Fibroblast of the aortic adventitia (primary cell): ENCODE data around the gene GAS7. TPM values are rescaled to one million over a fixed set of nuclear protein-coding genes. Genes with fewer than 3 reads are reported as not detected.

Experiments
- DNase-seq: peaks from one replicate; pipeline ENCODE4 v3.0.0-alpha.2; 2010; ENCODE audit warnings: low read depth
- H3K4me3 ChIP-seq: 2 replicates; pipeline ENCODE4 v1.5.1; 2011; ENCODE audit warnings: low read depth, mild to moderate bottlenecking, control low read depth, low read length, moderate library complexity
- CTCF ChIP-seq: IDR thresholded peaks from 2 replicates; pipeline ENCODE4 v1.5.1; 2011; ENCODE audit warnings: mild to moderate bottlenecking, low read length, control low read depth, inconsistent platforms; ENCODE audit not compliant: insufficient read depth
- total RNA-seq: library from RNA; depleted of rRNA; stranded (reverse); fragments of >200 nt; gene quantifications from 2 replicates; pipeline ENCODE4 v1.2.3, GENCODE V29; 2012; ENCODE audit warnings: low replicate concordance

Gene GAS7
- total RNA-seq, 1 donor: 7.0 TPM

DNA sequence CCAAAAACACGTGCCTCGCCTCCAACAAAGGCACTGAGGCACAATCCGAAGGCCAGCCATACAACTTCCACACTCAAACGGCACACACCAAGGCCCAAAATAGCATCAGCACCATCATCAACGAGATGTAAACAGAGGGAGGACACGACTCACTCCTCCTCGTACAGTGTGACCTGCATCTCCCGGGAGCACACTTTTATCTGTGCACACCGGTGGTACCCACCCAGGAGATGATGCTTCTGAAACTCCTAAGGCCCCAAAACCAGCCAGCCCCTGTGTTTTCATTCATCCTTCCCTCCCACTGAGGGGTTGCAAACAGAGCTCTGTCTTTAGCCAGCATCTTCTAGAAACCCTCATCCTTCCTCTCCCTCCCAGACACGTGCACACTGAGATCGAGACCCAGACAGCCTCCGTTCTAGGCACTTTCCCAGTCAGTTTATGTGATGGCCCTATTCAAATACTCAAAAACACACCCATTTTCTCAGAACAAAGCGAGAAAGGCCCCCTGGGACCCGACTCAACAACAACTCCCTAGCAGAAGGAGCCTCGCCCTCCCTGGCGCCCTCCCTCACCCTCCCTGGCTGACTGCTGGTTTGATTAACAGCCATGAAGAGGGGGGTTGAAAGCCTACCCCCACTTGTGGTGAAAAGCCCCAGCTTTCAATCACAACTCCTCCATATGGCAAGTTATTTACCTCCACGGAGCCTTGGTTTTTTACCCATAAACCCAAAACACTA is 76.3 kb downstream of the GAS7 start:
- no peak for TF ChIP-seq CTCF
- peak; percentile 45 for DNase-seq
- no peak overlapping the region for H3K4me3 ChIP-seq

GRCh38 chr17:10120749-10121148 is 77.7 kb downstream of the GAS7 start:
- H3K4me3 ChIP-seq: no peak overlapping the region
- no peak for TF ChIP-seq CTCF
- DNase-seq: no peak

DNA sequence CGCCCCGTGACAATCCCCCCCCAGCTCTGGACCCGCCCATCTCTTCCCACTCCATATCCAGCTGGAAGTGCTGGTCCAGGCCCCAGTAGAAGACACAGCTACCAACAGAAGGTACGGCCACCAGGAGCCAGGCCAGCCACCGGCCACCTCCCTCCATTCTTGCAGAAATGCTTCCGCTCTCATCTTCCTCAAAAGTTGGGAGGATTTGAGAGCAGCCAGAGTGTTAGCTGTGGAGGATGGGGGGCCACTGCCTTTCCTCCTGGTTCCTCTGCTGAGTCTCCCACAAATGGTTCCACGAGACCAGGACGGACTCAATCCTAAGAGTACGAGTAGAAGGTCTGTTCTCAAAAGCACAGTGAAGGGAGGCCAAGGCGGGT is 78.3 kb downstream of the GAS7 start:
- TF ChIP-seq CTCF: no peak
- no peak overlapping the region for H3K4me3 ChIP-seq
- no peak for DNase-seq

GRCh38 chr17:10119203-10120108 is 79.0 kb downstream of the GAS7 start:
- TF ChIP-seq CTCF: no peak
- no peak for DNase-seq
- no peak overlapping the region for H3K4me3 ChIP-seq

DNA sequence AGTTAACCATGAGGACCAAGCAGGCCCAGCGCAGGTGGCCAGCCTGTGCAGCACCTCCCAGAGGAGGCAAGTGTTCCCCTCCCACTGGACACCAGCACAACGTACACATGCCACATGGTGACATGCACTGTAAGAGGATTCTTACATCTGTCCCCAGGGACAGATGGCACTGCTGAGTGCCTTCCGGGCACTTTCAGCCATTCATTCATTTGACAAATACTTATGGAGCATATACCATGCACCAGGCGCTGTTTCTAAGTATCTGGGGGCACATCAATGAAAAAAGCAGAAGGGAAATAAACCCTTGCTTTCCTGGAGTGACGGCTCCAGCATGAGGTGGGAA is 79.6 kb downstream of the GAS7 start:
- no peak for DNase-seq
- no peak overlapping the region for H3K4me3 ChIP-seq
- no peak for TF ChIP-seq CTCF

DNA sequence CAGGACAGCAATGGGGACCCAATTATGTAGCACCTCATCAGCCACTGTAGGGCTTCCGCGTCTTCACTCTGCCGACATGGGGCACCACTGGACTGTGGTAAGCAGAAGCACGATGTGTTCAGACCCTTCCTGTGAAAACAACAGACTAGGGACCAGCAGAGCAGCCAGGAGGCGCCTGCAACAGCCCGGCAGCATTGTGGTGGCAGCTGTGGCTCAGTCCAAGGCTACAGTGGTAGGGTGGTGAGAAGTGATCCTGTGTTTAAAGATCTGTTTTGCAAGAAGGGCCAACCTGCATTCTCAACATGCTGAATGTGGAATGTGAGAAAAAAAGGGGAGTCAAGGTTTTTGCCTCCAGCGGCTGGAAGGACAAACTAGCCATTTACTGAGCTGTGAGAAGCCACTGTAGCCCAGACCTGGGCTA is 80.8 kb downstream of the GAS7 start:
- TF ChIP-seq CTCF: no peak
- DNase-seq: no peak
- no peak overlapping the region for H3K4me3 ChIP-seq
